MM.1S (cell line): ENCODE results near the gene MANBA.

Source experiments
- CTCF ChIP-seq: fragments of 300-600 bp; sonication (generic); IDR thresholded peaks from 2 replicates; pipeline ENCODE4 v1.5.1; 2016; ENCODE audit warnings: antibody characterized with exemption, low read length, mixed read lengths
- EZH2 ChIP-seq: fragments of 300-600 bp; sonication (generic); optimal IDR thresholded peaks from 2 replicates; pipeline ENCODE3; 2017; ENCODE audit warnings: low read depth, mild to moderate bottlenecking, antibody characterized with exemption, low read length, mixed read lengths

GRCh38 chr4:102808009-102808408, 47.2 kb upstream of the MANBA start:
- TF ChIP-seq EZH2 (no peak), CTCF (no peak)
